ENCODE measurements around the gene ATG14. TPM values are rescaled to one million over a fixed set of nuclear protein-coding genes. Genes with fewer than 3 reads are reported as not detected.
"Not testable (repeated sequence)": the region's sequence is repeated elsewhere in the genome, so short reads cannot be mapped to it uniquely, and the experiment has no call there.

The ATG14 gene
- total RNA-seq, 1 donor from 2014 or later = 28.8 TPM

DNA sequence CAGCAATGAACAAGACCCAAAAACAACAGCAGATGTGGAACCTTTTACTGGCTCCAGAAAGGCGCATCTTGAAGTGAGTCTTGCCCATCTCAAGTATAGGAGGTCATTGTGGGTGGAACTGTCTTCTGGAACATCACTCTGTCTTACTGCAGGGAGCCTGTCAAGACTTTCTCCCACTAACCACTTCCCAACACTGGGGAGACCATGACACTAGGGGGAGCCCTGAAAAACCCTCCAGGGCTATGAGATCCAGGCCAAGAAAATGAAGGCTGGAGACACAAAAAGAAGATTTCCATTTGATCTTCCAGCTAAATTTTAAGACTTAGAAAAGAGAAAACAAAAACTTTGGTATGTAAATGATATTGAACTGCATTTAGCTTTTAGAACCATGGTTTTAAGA lies 13.5 kb upstream of the ATG14 start:
- no peaks in the 10 kb centered on the region for H4K20me1 ChIP-seq (ENCODE audit: low read depth)
- Mint-ChIP-seq H3K27ac (no peak overlapping the region), H3K4me1 (no peaks in the 10 kb centered on the region), H3K9me3 (no peaks in the 10 kb centered on the region), H3K4me3 (no peak overlapping the region), H3K27me3 (ENCODE audit: insufficient read depth, low read depth) (peaks cover 2% of the 10 kb centered on the region), H3K36me3 (no peaks in the 10 kb centered on the region)
- no peaks in the 10 kb centered on the region for H3K4me1 ChIP-seq
- DNase-seq (ENCODE audit: low spot score) = no peak
- no peak overlapping the region for H3K27ac ChIP-seq
- H2AFZ ChIP-seq (replicated peaks) = no peak overlapping the region
- no peaks in the 10 kb centered on the region for H3F3A ChIP-seq (ENCODE audit: low read depth)
- no peak overlapping the region for H3K9ac ChIP-seq
- H3K9me3 ChIP-seq (ENCODE audit: low read depth) = no peaks in the 10 kb centered on the region
- TF ChIP-seq CTCF (IDR thresholded peaks at IDR 0.05) (no peak), EZH2phosphoT487 (IDR thresholded peaks at IDR 0.05) (no peak), EZH2 (IDR thresholded peaks at IDR 0.05) (no peak)
- H3K4me2 ChIP-seq = no peak overlapping the region
- no peaks in the 10 kb centered on the region for H3K79me2 ChIP-seq (ENCODE audit: low read depth)
- no peak overlapping the region for H3K4me3 ChIP-seq
- no peaks in the 10 kb centered on the region for H3K27me3 ChIP-seq
- no peaks in the 10 kb centered on the region for H3K36me3 ChIP-seq

- Histone ChIP-seq H3K27me3 (no peaks in the 10 kb centered on the region), H4K20me1 (ENCODE audit: low read depth) (no peaks in the 10 kb centered on the region), H3K79me2 (ENCODE audit: low read depth) (no peaks in the 10 kb centered on the region), H3K9ac (no peak overlapping the region), H3K4me2 (no peak overlapping the region), H3K4me3 (no peak overlapping the region), H3K4me1 (peaks cover 4% of the 10 kb centered on the region), H3K27ac (no peak overlapping the region), H3K9me3 (ENCODE audit: low read depth) (no peaks in the 10 kb centered on the region), H3F3A (ENCODE audit: low read depth) (no peaks in the 10 kb centered on the region), H2AFZ (replicated peaks) (no peak overlapping the region), H3K36me3 (no peaks in the 10 kb centered on the region)
- Mint-ChIP-seq H3K4me3 (no peak overlapping the region), H3K36me3 (no peaks in the 10 kb centered on the region), H3K9me3 (no peaks in the 10 kb centered on the region), H3K4me1 (no peaks in the 10 kb centered on the region), H3K27me3 (ENCODE audit: insufficient read depth, low read depth) (peaks cover 2% of the 10 kb centered on the region), H3K27ac (no peak overlapping the region)
- no peak for DNase-seq (ENCODE audit: low spot score)
- TF ChIP-seq EZH2 (IDR thresholded peaks at IDR 0.05) (no peak), EZH2phosphoT487 (IDR thresholded peaks at IDR 0.05) (no peak), CTCF (IDR thresholded peaks at IDR 0.05) (no peak)
Measured at GRCh38 chr14:55423969-55424368, 12.3 kb upstream of the ATG14 start.

DNA sequence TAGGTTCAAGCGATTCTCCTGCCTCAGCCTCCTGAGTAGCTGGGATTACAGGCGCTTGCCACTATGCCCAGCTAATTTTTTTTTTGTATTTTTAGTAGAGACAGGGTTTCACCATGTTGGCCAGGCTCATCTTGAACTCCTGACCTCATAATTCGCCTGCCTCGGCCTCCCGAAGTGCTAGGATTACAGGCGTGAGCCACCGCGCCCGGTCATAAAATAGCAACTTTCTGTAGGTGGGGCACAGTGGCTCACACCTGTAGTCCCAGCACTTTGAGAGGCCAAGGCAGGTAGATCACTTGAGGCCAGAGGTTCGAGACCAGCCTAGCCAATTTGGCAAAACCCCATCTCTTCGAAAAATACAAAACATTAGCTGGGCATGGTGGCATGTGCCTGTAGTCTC lies 10.7 kb upstream of the ATG14 start:
- H3K27ac ChIP-seq; H3K4me3 Mint-ChIP-seq; H4K20me1 ChIP-seq (ENCODE audit: low read depth); H2AFZ ChIP-seq (replicated peaks); H3K4me1 Mint-ChIP-seq; H3K9ac ChIP-seq; H3K27ac Mint-ChIP-seq; H3K36me3 ChIP-seq; H3K27me3 Mint-ChIP-seq (ENCODE audit: insufficient read depth, low read depth); H3K4me2 ChIP-seq; H3K36me3 Mint-ChIP-seq; H3K4me1 ChIP-seq; H3K27me3 ChIP-seq; H3K9me3 Mint-ChIP-seq; H3K4me3 ChIP-seq; H3K79me2 ChIP-seq (ENCODE audit: low read depth); DNase-seq (ENCODE audit: low spot score); H3F3A ChIP-seq (ENCODE audit: low read depth); H3K9me3 ChIP-seq (ENCODE audit: low read depth): not testable (repeated sequence)

GRCh38 chr14:55419663-55420062 lies 8.0 kb upstream of the ATG14 start:
- H3K9me3 ChIP-seq (ENCODE audit: low read depth) = no peaks in the 10 kb centered on the region
- H3K4me1 ChIP-seq = peaks cover 5% of the 10 kb centered on the region
- peaks cover 14% of the 10 kb centered on the region for H3K27me3 ChIP-seq
- no peak overlapping the region for H3K4me2 ChIP-seq
- H3K27ac ChIP-seq = no peak overlapping the region
- no peak overlapping the region for H3K4me3 ChIP-seq
- TF ChIP-seq CTCF (IDR thresholded peaks at IDR 0.05) = no peak
- no peak for TF ChIP-seq EZH2phosphoT487 (IDR thresholded peaks at IDR 0.05)
- Mint-ChIP-seq H3K9me3 (no peaks in the 10 kb centered on the region), H3K36me3 (no peaks in the 10 kb centered on the region), H3K27me3 (ENCODE audit: insufficient read depth, low read depth) (peaks cover 2% of the 10 kb centered on the region), H3K4me3 (no peak overlapping the region), H3K27ac (no peak overlapping the region), H3K4me1 (no peaks in the 10 kb centered on the region)
- H3F3A ChIP-seq (ENCODE audit: low read depth) = no peaks in the 10 kb centered on the region
- H3K9ac ChIP-seq = no peak overlapping the region
- no peaks in the 10 kb centered on the region for H3K79me2 ChIP-seq (ENCODE audit: low read depth)
- no peak for DNase-seq (ENCODE audit: low spot score)
- H2AFZ ChIP-seq (replicated peaks) = peak overlapping the region; percentile 28
- no peaks in the 10 kb centered on the region for H4K20me1 ChIP-seq (ENCODE audit: low read depth)
- no peaks in the 10 kb centered on the region for H3K36me3 ChIP-seq
